Panc1 (cell line): ENCODE measurements around the gene HMGA1.

Source experiments
- POLR2AphosphoS5 ChIP-seq: IDR thresholded peaks from 2 replicates; pipeline ENCODE4 v1.6.1; 2012; ENCODE audit warnings: mild to moderate bottlenecking, low read depth, low read length, moderate library complexity
- SIN3A ChIP-seq: IDR thresholded peaks from 2 replicates; pipeline ENCODE4 v1.6.1; 2012; ENCODE audit warnings: low read depth, mild to moderate bottlenecking, low read length, moderate library complexity, borderline replicate concordance; ENCODE audit not compliant: insufficient read depth
- TF ChIP-seq, protein P1 (sequence below): fragments of 450-650 bp; IDR thresholded peaks from 2 replicates; pipeline ENCODE4 v1.5.1; 2017; ENCODE audit warnings: mild to moderate bottlenecking

DNA sequence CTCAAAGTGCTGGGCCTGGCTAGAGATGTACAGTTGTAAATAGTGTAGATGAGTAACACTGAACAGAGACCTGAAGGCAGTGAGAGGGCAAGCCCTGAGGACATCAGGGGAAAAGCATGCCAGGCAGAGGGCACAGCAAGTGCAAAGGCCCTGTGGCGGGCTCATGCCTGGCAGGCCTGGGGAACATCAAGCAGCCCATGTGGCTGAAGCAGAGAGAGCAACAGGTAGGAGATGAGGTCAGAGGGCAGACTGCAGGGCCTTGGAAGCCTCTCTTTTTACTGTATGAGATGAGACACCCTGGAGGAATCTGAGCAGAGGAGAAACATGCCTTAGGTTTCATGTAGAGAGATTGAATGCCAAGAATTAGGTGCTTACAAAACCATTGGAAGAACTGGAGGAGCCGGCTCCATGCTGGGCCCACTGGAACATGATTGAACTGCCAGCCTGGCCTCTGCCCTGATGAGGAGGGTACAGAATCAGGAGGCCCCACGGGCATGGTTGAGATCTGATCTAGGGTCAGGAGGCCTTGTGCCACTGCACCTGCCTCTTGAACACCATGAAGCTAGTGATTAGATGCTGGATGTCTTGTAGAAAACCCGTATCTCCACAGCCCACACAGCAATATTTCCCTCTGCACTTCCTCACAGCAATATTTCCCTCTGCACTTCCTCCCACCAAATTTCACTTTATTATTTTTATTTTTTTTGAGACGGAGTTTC lies 5.9 kb upstream of the HMGA1 start:
- no peak for TF ChIP-seq SIN3A
- TF ChIP-seq, protein P1, sequence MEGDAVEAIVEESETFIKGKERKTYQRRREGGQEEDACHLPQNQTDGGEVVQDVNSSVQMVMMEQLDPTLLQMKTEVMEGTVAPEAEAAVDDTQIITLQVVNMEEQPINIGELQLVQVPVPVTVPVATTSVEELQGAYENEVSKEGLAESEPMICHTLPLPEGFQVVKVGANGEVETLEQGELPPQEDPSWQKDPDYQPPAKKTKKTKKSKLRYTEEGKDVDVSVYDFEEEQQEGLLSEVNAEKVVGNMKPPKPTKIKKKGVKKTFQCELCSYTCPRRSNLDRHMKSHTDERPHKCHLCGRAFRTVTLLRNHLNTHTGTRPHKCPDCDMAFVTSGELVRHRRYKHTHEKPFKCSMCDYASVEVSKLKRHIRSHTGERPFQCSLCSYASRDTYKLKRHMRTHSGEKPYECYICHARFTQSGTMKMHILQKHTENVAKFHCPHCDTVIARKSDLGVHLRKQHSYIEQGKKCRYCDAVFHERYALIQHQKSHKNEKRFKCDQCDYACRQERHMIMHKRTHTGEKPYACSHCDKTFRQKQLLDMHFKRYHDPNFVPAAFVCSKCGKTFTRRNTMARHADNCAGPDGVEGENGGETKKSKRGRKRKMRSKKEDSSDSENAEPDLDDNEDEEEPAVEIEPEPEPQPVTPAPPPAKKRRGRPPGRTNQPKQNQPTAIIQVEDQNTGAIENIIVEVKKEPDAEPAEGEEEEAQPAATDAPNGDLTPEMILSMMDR, result no peak
- no peak for TF ChIP-seq POLR2AphosphoS5
